Type B pancreatic cell (in vitro differentiated cells): Measurements from ENCODE around the gene MYO3B. TPM values are rescaled to one million over a fixed set of nuclear protein-coding genes. Genes with fewer than 3 reads are reported as not detected.

Experiments
- DNase-seq: peaks from one replicate; pipeline ENCODE4 v3.0.0; 2021; ENCODE audit warnings: mixed read lengths; ENCODE audit not compliant: unreplicated experiment; ENCODE audit errors: extremely low spot score
- H3K27ac Mint-ChIP-seq: 2 replicates; pipeline ENCODE4 v1.8.0; 2021; ENCODE audit warnings: mild to moderate bottlenecking, mixed read lengths
- H3K27me3 Mint-ChIP-seq: 2 replicates; pipeline ENCODE4 v1.8.0; 2021; ENCODE audit warnings: mixed read lengths
- H3K36me3 Mint-ChIP-seq: 2 replicates; pipeline ENCODE4 v1.8.0; 2021; ENCODE audit warnings: mixed read lengths
- H3K4me1 Mint-ChIP-seq: one replicate; pipeline ENCODE4 v1.8.0; 2021; ENCODE audit warnings: mixed read lengths; ENCODE audit not compliant: unreplicated experiment
- H3K4me3 Mint-ChIP-seq: 2 replicates; pipeline ENCODE4 v1.8.0; 2021; ENCODE audit warnings: mild to moderate bottlenecking, mixed read lengths
- H3K9me3 Mint-ChIP-seq: 2 replicates; pipeline ENCODE4 v1.8.0; 2021; ENCODE audit warnings: mixed read lengths
- total RNA-seq: library from RNA; stranded (reverse); gene quantifications from 2 replicates; pipeline ENCODE4 v1.2.1, GENCODE V29; 2021; ENCODE audit warnings: low replicate concordance
- TF ChIP-seq, protein P1 (sequence below): fragments of 200-600 bp; sonication (generic); conservative IDR thresholded peaks from 2 replicates; pipeline ENCODE4 v1.5.0; 2021; ENCODE audit warnings: antibody characterized with exemption, mild to moderate bottlenecking

The MYO3B gene
- total RNA-seq, 1 donor from 2014 or later: 0.46 TPM

GRCh38 chr2:170504810-170505145, 326.8 kb downstream of the MYO3B start:
- no peak overlapping the region for H3K27ac Mint-ChIP-seq
- H3K9me3 Mint-ChIP-seq: no peaks in the 10 kb centered on the region
- H3K4me1 Mint-ChIP-seq: peaks cover 26% of the 10 kb centered on the region
- DNase-seq: no peak
- H3K4me3 Mint-ChIP-seq: no peak overlapping the region
- H3K36me3 Mint-ChIP-seq: no peaks in the 10 kb centered on the region
- TF ChIP-seq, protein P1, sequence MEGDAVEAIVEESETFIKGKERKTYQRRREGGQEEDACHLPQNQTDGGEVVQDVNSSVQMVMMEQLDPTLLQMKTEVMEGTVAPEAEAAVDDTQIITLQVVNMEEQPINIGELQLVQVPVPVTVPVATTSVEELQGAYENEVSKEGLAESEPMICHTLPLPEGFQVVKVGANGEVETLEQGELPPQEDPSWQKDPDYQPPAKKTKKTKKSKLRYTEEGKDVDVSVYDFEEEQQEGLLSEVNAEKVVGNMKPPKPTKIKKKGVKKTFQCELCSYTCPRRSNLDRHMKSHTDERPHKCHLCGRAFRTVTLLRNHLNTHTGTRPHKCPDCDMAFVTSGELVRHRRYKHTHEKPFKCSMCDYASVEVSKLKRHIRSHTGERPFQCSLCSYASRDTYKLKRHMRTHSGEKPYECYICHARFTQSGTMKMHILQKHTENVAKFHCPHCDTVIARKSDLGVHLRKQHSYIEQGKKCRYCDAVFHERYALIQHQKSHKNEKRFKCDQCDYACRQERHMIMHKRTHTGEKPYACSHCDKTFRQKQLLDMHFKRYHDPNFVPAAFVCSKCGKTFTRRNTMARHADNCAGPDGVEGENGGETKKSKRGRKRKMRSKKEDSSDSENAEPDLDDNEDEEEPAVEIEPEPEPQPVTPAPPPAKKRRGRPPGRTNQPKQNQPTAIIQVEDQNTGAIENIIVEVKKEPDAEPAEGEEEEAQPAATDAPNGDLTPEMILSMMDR: no peak
- peaks cover 71% of the 10 kb centered on the region for H3K27me3 Mint-ChIP-seq

DNA sequence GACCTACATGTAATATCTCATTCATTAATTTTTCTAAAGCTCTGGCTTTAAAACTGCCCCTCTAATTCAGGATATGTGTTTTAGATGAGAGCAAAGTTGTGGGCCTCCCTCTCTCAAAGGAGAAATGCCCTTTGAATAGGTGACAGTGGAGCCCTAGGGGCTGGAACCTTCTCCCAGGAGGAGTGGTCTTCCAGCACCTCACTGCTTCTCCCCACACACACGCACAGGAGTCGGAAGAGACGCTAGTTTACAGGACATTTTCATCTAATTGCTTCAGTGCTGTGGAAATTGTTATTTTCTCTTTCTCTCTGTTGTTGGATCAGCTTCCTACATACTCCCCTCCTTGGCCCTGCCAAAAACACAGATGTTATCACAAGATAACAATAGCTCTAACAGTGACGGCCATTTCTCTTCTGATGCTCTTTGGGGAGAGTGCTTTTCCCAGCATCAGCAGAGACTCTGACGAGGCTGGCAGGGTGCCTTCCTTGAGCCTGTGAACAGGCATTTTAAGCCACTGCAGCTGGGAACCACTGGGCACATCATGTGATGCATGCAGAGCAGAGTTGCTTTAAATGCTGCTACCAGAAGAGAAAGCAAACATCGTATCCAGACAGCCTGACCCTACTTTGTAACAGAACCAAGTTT, 327.8 kb downstream of the MYO3B start:
- no peak for DNase-seq

GRCh38 chr2:170509452-170510193, 331.7 kb downstream of the MYO3B start:
- H3K27me3 Mint-ChIP-seq: peaks cover 34% of the 10 kb centered on the region
- DNase-seq: no peak
- H3K4me1 Mint-ChIP-seq: peaks cover 19% of the 10 kb centered on the region
- no peaks in the 10 kb centered on the region for H3K9me3 Mint-ChIP-seq
- no peak overlapping the region for H3K27ac Mint-ChIP-seq
- H3K4me3 Mint-ChIP-seq: no peak overlapping the region
- TF ChIP-seq, protein P1: no peak
- no peaks in the 10 kb centered on the region for H3K36me3 Mint-ChIP-seq

More for the DNA sequence above, 327.8 kb downstream of the MYO3B start:
- H3K4me3 Mint-ChIP-seq: no peak overlapping the region
- H3K9me3 Mint-ChIP-seq: no peaks in the 10 kb centered on the region
- no peak overlapping the region for H3K27ac Mint-ChIP-seq
- peaks cover 62% of the 10 kb centered on the region for H3K27me3 Mint-ChIP-seq
- H3K4me1 Mint-ChIP-seq: peaks cover 24% of the 10 kb centered on the region
- TF ChIP-seq, protein P1: no peak
- H3K36me3 Mint-ChIP-seq: no peaks in the 10 kb centered on the region

DNA sequence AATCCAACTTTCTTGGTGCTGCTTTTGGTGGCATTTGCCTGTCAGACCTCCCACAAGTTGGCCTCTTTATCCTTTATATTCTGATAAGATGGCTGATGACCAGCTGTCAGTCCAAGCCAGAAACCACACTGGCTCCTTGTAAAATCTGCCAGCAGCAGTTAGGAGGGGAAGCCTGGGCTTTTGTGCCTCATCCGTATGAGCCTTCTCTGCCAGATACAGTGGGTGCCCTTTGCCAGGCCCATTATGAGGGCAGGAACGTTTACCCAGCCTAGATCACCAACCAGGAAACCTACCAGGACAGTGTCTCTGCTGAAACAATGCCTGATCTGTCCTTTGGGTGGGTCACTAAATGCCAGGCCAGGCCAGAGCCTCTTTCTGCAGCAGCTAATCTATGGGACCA, 334.3 kb downstream of the MYO3B start:
- no peaks in the 10 kb centered on the region for H3K9me3 Mint-ChIP-seq
- peaks cover 22% of the 10 kb centered on the region for H3K27me3 Mint-ChIP-seq
- H3K36me3 Mint-ChIP-seq: no peaks in the 10 kb centered on the region
- peaks cover 7% of the 10 kb centered on the region for H3K4me1 Mint-ChIP-seq
- DNase-seq: no peak
- TF ChIP-seq, protein P1: no peak
- H3K27ac Mint-ChIP-seq: peak overlapping the region; percentile 29
- H3K4me3 Mint-ChIP-seq: no peak overlapping the region

DNA sequence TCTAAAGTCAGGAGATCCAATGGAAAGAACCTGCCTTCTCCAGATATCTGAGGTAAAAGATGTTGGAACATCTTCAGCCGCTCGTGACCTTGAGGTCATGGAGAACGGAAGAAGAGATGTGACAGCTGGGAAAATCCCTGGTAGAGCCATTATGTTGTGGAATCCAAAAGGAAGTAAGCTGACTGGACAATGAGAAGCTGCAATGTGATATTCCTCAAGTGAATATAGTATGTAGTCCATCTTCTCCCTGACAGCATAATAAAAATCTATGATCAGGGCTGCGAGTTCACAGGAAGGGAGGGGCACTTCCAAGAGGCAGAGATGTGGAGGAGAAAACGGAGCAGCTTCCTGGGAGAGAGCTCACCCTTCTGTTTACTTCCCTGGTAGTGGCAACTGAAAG, 336.2 kb downstream of the MYO3B start:
- peaks cover 7% of the 10 kb centered on the region for H3K4me1 Mint-ChIP-seq
- TF ChIP-seq, protein P1: no peak
- H3K4me3 Mint-ChIP-seq: no peak overlapping the region
- H3K27ac Mint-ChIP-seq: no peak overlapping the region
- H3K9me3 Mint-ChIP-seq: no peaks in the 10 kb centered on the region
- peaks cover 15% of the 10 kb centered on the region for H3K27me3 Mint-ChIP-seq
- H3K36me3 Mint-ChIP-seq: no peaks in the 10 kb centered on the region
- no peak for DNase-seq
